Sigmoid colon (tissue), 4 donors: ENCODE data around the gene FAM204A.

Experiments used
- EP300 ChIP-seq, 4 donors: sonication (generic); formaldehyde crosslinking; IDR thresholded peaks; one replicate each; pipeline ENCODE4 v1.6.1; 2017; ENCODE audit warnings: antibody characterized with exemption in 4 of 4
- TF ChIP-seq, protein P1 (sequence below), 4 experiments: fragments of 450-650 bp in 3 of 4; fragments of 200-600 bp in 1 of 4; IDR thresholded peaks; one replicate each; pipeline ENCODE4 v1.5.1; 2016 to 2019; ENCODE audit warnings: antibody characterized with exemption in 4 of 4, mild to moderate bottlenecking in 3 of 4, moderate library complexity in 2 of 4

DNA sequence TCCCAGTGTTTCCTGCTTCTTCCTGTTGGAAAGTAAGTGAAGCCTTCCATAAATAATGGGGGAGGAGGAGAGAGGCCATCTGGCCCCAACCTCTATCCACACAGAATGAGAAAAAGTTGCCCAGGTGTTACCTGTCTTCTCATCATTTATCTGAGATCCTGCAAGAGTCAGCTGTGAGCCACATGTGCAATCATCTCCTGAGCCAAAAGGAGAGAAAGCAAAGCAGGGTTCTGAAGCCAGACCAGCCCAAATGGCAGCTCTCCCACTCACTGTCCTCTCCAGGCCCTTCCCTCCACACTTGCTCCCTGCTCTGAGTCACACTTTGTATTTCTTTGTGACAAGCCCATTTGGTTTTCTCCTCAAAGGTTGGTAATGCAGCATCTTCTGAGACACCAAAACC is 65.9 kb downstream of the FAM204A start:
- TF ChIP-seq EP300 (IDR thresholded peaks at IDR 0.05): no peak
- TF ChIP-seq, protein P1, sequence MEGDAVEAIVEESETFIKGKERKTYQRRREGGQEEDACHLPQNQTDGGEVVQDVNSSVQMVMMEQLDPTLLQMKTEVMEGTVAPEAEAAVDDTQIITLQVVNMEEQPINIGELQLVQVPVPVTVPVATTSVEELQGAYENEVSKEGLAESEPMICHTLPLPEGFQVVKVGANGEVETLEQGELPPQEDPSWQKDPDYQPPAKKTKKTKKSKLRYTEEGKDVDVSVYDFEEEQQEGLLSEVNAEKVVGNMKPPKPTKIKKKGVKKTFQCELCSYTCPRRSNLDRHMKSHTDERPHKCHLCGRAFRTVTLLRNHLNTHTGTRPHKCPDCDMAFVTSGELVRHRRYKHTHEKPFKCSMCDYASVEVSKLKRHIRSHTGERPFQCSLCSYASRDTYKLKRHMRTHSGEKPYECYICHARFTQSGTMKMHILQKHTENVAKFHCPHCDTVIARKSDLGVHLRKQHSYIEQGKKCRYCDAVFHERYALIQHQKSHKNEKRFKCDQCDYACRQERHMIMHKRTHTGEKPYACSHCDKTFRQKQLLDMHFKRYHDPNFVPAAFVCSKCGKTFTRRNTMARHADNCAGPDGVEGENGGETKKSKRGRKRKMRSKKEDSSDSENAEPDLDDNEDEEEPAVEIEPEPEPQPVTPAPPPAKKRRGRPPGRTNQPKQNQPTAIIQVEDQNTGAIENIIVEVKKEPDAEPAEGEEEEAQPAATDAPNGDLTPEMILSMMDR (IDR thresholded peaks at IDR 0.05): no peak
